ENCODE results near the gene USP53. TPM values are rescaled to one million over a fixed set of nuclear protein-coding genes. Genes with fewer than 3 reads are reported as not detected.
A peak's percentile ranks its signal among the peaks of the same experiment; 100 is the strongest.

Gene USP53
- total RNA-seq, 5 donors from 2014 or later (not counting 1 experiment from before 2014, with no cell fraction given) = 17.3 to 26.4 (median 21.2) TPM

DNA sequence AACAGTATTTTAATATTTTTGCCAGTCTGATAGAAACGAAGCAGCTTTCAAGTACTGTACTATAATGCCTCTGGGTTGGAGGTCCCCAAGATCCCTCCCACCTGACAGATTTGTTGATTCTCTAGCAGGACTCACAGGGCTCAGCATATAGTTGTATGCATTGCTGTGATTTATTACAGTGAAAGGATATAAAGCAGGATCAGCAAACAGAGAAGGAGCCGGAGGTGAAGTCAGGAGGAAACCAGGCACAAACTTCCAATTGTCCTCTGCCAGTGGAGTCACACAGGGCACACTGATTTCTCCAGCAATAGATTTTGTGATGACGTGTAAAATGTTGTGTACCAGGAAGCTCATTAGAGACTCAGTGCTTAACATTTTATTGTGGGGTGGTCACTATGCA, 19.0 kb downstream of the USP53 start:
- 92% methylated on average over 1 of the region's 3 CpGs for WGBS (ENCODE audit: insufficient coverage)
- H3K27me3 Mint-ChIP-seq = no peaks in the 10 kb centered on the region
- no peak overlapping the region for H3K4me3 Mint-ChIP-seq
- H3K36me3 Mint-ChIP-seq = peaks cover 46% of the 10 kb centered on the region
- Histone ChIP-seq H3K27me3 (replicated peaks in 1 of 2; ENCODE audit: control insufficient read depth in 2 of 2, extremely low read depth in 1 of 2, insufficient read depth in 2 of 2, low read length in 1 of 2) (no peaks in the 10 kb centered on the region), H3K27ac (ENCODE audit: low read length) (no peak overlapping the region), H3K9me3 (peaks cover 2% of the 10 kb centered on the region), H3K36me3 (ENCODE audit: control insufficient read depth in 2 of 2, extremely low read depth in 1 of 2, insufficient read depth in 1 of 2, low read length in 1 of 2) (peaks cover 0 to 4% of the 10 kb centered on the region in 2 donors), H3K4me3 (ENCODE audit: control insufficient read depth in 1 of 2, extremely low read depth in 1 of 2, low read length in 1 of 2) (no peak overlapping the region), H3K4me1 (ENCODE audit: control insufficient read depth in 1 of 2, extremely low read depth in 1 of 2, insufficient read depth in 2 of 2, low read length in 2 of 2) (peaks cover 4 to 5% of the 10 kb centered on the region in 2 experiments)
- CTCF ChIA-PET = no interaction called here
- no peak for DNase-seq
- peaks cover 0 to 3% (median 0%) of the 10 kb centered on the region in 3 donors for H3K9me3 Mint-ChIP-seq
- peaks cover 32 to 66% (median 47%) of the 10 kb centered on the region in 3 donors for H3K4me1 Mint-ChIP-seq
- H3K27ac Mint-ChIP-seq = peak overlapping the region in 1 of 2 donors; percentile 4
- ATAC-seq (replicated peaks in 1 of 4) = no peak
- POLR2A ChIA-PET = no interaction called here

DNA sequence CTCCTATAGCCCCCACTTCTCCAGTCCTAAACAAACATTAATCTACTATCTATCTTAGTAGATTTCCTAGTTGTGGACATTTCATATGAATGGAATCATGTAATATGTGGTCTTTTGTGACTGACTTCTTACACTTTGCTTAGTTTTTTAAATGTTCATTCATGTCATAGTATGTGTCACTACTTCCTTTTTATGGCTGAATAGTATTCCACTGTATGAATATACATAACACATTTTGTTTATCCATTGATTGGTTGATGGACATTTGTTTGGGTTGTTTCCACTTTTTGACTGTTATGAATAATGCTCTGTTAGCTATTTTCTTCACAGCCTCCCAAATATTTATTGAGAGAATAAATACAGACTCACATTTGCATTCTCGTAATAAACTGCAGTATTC, 19.8 kb downstream of the USP53 start:
- Histone ChIP-seq H3K4me3 (ENCODE audit: control insufficient read depth in 1 of 2, extremely low read depth in 1 of 2, low read length in 1 of 2) (no peak overlapping the region), H3K27me3 (replicated peaks in 1 of 2; ENCODE audit: control insufficient read depth in 2 of 2, extremely low read depth in 1 of 2, insufficient read depth in 2 of 2, low read length in 1 of 2) (no peaks in the 10 kb centered on the region), H3K4me1 (ENCODE audit: control insufficient read depth in 1 of 2, extremely low read depth in 1 of 2, insufficient read depth in 2 of 2, low read length in 2 of 2) (peaks cover 4 to 5% of the 10 kb centered on the region in 2 experiments), H3K36me3 (ENCODE audit: control insufficient read depth in 2 of 2, extremely low read depth in 1 of 2, insufficient read depth in 1 of 2, low read length in 1 of 2) (peaks cover 0 to 4% of the 10 kb centered on the region in 2 donors), H3K27ac (ENCODE audit: low read length) (no peak overlapping the region), H3K9me3 (peaks cover 2% of the 10 kb centered on the region)
- Mint-ChIP-seq H3K4me3 (no peak overlapping the region), H3K36me3 (peaks cover 45% of the 10 kb centered on the region), H3K9me3 (peaks cover 0 to 3% (median 0%) of the 10 kb centered on the region in 3 donors), H3K27ac (no peak overlapping the region), H3K4me1 (peaks cover 32 to 73% (median 53%) of the 10 kb centered on the region in 3 donors), H3K27me3 (no peaks in the 10 kb centered on the region)
- ATAC-seq (replicated peaks in 1 of 4) (no peak), DNase-seq (no peak)
- WGBS (ENCODE audit: insufficient coverage) = no CpG with 5 or more reads among the region's 1 CpG
- POLR2A ChIA-PET = interaction anchor here in 1 of 2 donors (0.6 kb wide), 1 partner anchor 11 kb away, joined by 3 read pairs; no protein-coding TSS in a partner anchor
- CTCF ChIA-PET = interaction anchor here in 1 of 2 donors (0.6 to 0.8 kb wide), 2 partner anchors 24 to 26 kb away, joined by 3 read pairs; no protein-coding TSS in a partner anchor

DNA sequence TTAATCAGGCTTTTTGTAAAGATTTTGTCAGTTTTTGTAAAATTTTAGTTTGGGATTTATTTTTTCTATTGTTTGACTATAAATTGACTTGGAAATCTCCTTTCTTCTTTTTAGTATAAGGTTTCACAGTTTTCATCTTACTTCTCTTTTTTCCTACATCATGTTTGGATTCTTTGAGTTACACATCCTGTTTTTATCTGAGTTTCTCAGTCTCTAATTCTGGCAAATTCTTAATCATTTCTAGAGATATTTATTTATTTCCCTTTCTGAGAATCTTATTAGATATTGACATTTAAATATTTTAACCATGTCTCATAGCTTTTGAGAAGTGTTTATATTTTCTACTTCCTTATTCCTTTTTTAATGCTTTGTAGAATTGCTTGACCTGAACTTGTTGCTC, 20.7 kb downstream of the USP53 start:
- CTCF ChIA-PET = interaction anchor here in 1 of 2 donors (0.7 to 0.8 kb wide), 2 partner anchors 23 to 112 kb away, joined by 3 read pairs; no protein-coding TSS in a partner anchor
- DNase-seq (no peak), ATAC-seq (replicated peaks in 1 of 4) (no peak)
- Histone ChIP-seq H3K27me3 (replicated peaks in 1 of 2; ENCODE audit: control insufficient read depth in 2 of 2, extremely low read depth in 1 of 2, insufficient read depth in 2 of 2, low read length in 1 of 2) (no peaks in the 10 kb centered on the region), H3K27ac (ENCODE audit: low read length) (no peak overlapping the region), H3K4me3 (ENCODE audit: control insufficient read depth in 1 of 2, extremely low read depth in 1 of 2, low read length in 1 of 2) (no peak overlapping the region), H3K4me1 (ENCODE audit: control insufficient read depth in 1 of 2, extremely low read depth in 1 of 2, insufficient read depth in 2 of 2, low read length in 2 of 2) (peaks cover 4 to 5% of the 10 kb centered on the region in 2 experiments), H3K9me3 (peaks cover 2% of the 10 kb centered on the region), H3K36me3 (ENCODE audit: control insufficient read depth in 2 of 2, extremely low read depth in 1 of 2, insufficient read depth in 1 of 2, low read length in 1 of 2) (peaks cover 0 to 4% of the 10 kb centered on the region in 2 donors)
- Mint-ChIP-seq H3K36me3 (peaks cover 46% of the 10 kb centered on the region), H3K4me1 (peaks cover 36 to 75% (median 60%) of the 10 kb centered on the region in 3 donors), H3K4me3 (no peak overlapping the region), H3K27ac (peak overlapping the region; percentile 44 to 49), H3K9me3 (peaks cover 0 to 3% (median 0%) of the 10 kb centered on the region in 3 donors), H3K27me3 (no peaks in the 10 kb centered on the region)
- POLR2A ChIA-PET = no interaction called here

DNA sequence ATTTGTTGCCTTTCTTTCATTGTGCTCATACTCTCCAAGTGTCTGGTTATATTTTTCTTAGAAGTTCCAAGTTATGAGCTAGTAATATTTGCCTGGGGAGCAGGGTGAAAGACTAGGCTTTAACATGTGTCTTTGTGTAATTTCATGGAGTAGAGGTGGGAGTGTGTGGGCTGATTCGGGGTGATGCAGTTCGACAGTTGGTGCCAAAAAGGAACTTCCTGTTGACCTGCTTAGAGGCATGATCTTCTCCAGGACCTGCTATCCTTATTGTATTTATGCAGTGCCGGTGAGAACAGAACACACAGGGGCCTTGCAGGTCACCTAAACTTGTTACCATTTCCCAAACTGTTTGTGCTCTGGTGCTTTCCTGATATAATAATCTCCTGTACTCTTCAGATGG, 21.2 kb downstream of the USP53 start:
- H3K4me1 ChIP-seq (ENCODE audit: control insufficient read depth in 1 of 2, extremely low read depth in 1 of 2, insufficient read depth in 2 of 2, low read length in 2 of 2) = peaks cover 4 to 5% of the 10 kb centered on the region in 2 experiments
- ChIA-PET POLR2A (no interaction called here), CTCF (interaction anchor here in 1 of 2 donors (0.7 kb wide), 1 partner anchor 112 kb away, joined by 3 read pairs; no protein-coding TSS in a partner anchor)
- WGBS (ENCODE audit: insufficient coverage) = 22% methylated on average over 1 of the region's 3 CpGs
- H3K9me3 ChIP-seq = peaks cover 2% of the 10 kb centered on the region
- Mint-ChIP-seq H3K4me1 (peaks cover 39 to 73% (median 59%) of the 10 kb centered on the region in 3 donors), H3K4me3 (peak overlapping the region in 2 of 3 donors; percentile 28 to 32), H3K27ac (peak overlapping the region; percentile 44 to 49), H3K36me3 (peaks cover 45% of the 10 kb centered on the region), H3K27me3 (no peaks in the 10 kb centered on the region), H3K9me3 (peaks cover 0 to 3% (median 0%) of the 10 kb centered on the region in 3 donors)
- DNase-seq (no peak), ATAC-seq (replicated peaks in 1 of 4) (peak in 3 of 4 experiments; percentile 32 to 62 (median 59))
- H3K27ac ChIP-seq (ENCODE audit: low read length) = no peak overlapping the region
- peaks cover 0 to 4% of the 10 kb centered on the region in 2 donors for H3K36me3 ChIP-seq (ENCODE audit: control insufficient read depth in 2 of 2, extremely low read depth in 1 of 2, insufficient read depth in 1 of 2, low read length in 1 of 2)
- no peaks in the 10 kb centered on the region for H3K27me3 ChIP-seq (replicated peaks in 1 of 2; ENCODE audit: control insufficient read depth in 2 of 2, extremely low read depth in 1 of 2, insufficient read depth in 2 of 2, low read length in 1 of 2)
- no peak overlapping the region for H3K4me3 ChIP-seq (ENCODE audit: control insufficient read depth in 1 of 2, extremely low read depth in 1 of 2, low read length in 1 of 2)

DNA sequence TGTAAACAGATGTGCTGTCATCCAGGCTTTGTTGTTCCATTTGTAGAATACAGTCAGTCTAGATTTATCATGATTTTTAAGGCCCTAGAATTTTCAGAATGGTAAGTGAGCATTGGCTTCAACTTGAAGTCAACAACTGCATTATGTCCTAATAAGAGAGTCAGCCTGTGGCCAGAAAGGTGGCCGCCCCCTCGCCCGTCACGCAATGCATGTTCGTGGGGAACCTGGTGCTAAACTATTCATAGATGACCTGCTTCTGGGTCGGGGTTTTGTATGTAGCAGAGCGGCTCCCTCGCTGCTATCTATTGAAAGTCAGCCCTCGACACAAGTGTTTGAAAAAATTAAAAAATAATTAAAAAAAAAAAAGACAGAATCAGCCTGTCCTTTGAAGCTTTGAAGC, 24.7 kb downstream of the USP53 start:
- ATAC-seq (replicated peaks in 1 of 4) (no peak), DNase-seq (peak in 1 of 35 experiments; percentile 4)
- no peak overlapping the region for H3K27ac Mint-ChIP-seq
- no peaks in the 10 kb centered on the region for H3K27me3 Mint-ChIP-seq
- Histone ChIP-seq H3K4me1 (ENCODE audit: control insufficient read depth in 1 of 2, extremely low read depth in 1 of 2, insufficient read depth in 2 of 2, low read length in 2 of 2) (peaks cover 4 to 5% of the 10 kb centered on the region in 2 experiments), H3K36me3 (ENCODE audit: control insufficient read depth in 2 of 2, extremely low read depth in 1 of 2, insufficient read depth in 1 of 2, low read length in 1 of 2) (peaks cover 0 to 4% of the 10 kb centered on the region in 2 donors), H3K27me3 (replicated peaks in 1 of 2; ENCODE audit: control insufficient read depth in 2 of 2, extremely low read depth in 1 of 2, insufficient read depth in 2 of 2, low read length in 1 of 2) (no peaks in the 10 kb centered on the region), H3K9me3 (peaks cover 1% of the 10 kb centered on the region), H3K27ac (ENCODE audit: low read length) (no peak overlapping the region), H3K4me3 (ENCODE audit: control insufficient read depth in 1 of 2, extremely low read depth in 1 of 2, low read length in 1 of 2) (no peak overlapping the region)
- no peak overlapping the region for H3K4me3 Mint-ChIP-seq
- H3K36me3 Mint-ChIP-seq = peaks cover 39% of the 10 kb centered on the region
- H3K9me3 Mint-ChIP-seq = peaks cover 0 to 1% (median 0%) of the 10 kb centered on the region in 3 donors
- ChIA-PET CTCF (interaction anchor here in 1 of 2 donors (0.6 kb wide), 1 partner anchor 294 kb away, joined by 3 read pairs; no protein-coding TSS in a partner anchor), POLR2A (no interaction called here)
- H3K4me1 Mint-ChIP-seq = peaks cover 21 to 52% (median 34%) of the 10 kb centered on the region in 3 donors
- 94% methylated on average over 5 of the region's 9 CpGs for WGBS (ENCODE audit: insufficient coverage)

DNA sequence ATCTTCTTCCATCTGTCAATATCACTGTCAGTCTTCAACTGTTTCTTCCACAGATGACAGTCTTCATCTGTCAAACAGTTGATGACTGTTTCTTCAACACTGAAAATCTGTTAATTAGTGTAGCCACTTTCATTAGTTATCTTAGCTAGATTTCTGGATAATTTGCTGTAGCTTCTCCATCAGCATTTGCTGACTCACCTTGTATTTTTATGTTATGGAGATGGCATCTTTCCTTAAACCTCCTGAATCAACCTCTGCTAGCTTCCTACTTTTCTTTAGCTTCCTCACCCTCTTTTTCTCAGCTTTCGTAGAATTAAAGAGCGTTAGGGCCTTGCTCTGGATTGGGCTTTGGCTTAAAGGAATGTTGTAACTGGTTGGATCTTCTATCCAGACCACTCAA, 25.1 kb downstream of the USP53 start:
- CTCF ChIA-PET = interaction anchor here in 1 of 2 donors (0.6 to 1.1 kb wide), 2 partner anchors 256 to 295 kb away, joined by 3 read pairs; no protein-coding TSS in a partner anchor
- Mint-ChIP-seq H3K27ac (peak overlapping the region in 1 of 2 donors; percentile 59), H3K27me3 (no peaks in the 10 kb centered on the region), H3K4me3 (no peak overlapping the region), H3K9me3 (no peaks in the 10 kb centered on the region), H3K36me3 (peaks cover 37% of the 10 kb centered on the region), H3K4me1 (peaks cover 21 to 48% (median 34%) of the 10 kb centered on the region in 3 donors)
- H3K27me3 ChIP-seq (replicated peaks in 1 of 2; ENCODE audit: control insufficient read depth in 2 of 2, extremely low read depth in 1 of 2, insufficient read depth in 2 of 2, low read length in 1 of 2) = no peaks in the 10 kb centered on the region
- peaks cover 0 to 4% of the 10 kb centered on the region in 2 donors for H3K36me3 ChIP-seq (ENCODE audit: control insufficient read depth in 2 of 2, extremely low read depth in 1 of 2, insufficient read depth in 1 of 2, low read length in 1 of 2)
- H3K27ac ChIP-seq (ENCODE audit: low read length) = no peak overlapping the region
- H3K9me3 ChIP-seq = no peaks in the 10 kb centered on the region
- POLR2A ChIA-PET = interaction anchor here in 1 of 2 donors (0.6 kb wide), 1 partner anchor 10 kb away, joined by 3 read pairs; no protein-coding TSS in a partner anchor
- WGBS (ENCODE audit: insufficient coverage) = no CpG with 5 or more reads among the region's 2 CpGs
- peaks cover 4 to 5% of the 10 kb centered on the region in 2 experiments for H3K4me1 ChIP-seq (ENCODE audit: control insufficient read depth in 1 of 2, extremely low read depth in 1 of 2, insufficient read depth in 2 of 2, low read length in 2 of 2)
- no peak for DNase-seq
- no peak overlapping the region for H3K4me3 ChIP-seq (ENCODE audit: control insufficient read depth in 1 of 2, extremely low read depth in 1 of 2, low read length in 1 of 2)
- no peak for ATAC-seq (replicated peaks in 1 of 4)

All from T-cell (primary cell).